HCT116 (cell line): Measurements from ENCODE around the gene CUX1. TPM values are rescaled to one million over a fixed set of nuclear protein-coding genes. Genes with fewer than 3 reads are reported as not detected.

Experiments
- ATAC-seq: fragments of 200-7000 bp; cut with Tn5 transposase; 2 replicates; pipeline ENCODE4 v1.9.1; 2020; ENCODE audit warnings: mild to moderate bottlenecking, moderate library complexity
- BruUV-seq: library from RNA; stranded (reverse); fragments of 400-500 nt; replicated peaks from 2 replicates; lab custom pipeline; 2021; lab: Mats Ljungman, UMichigan
- CTCF ChIA-PET: fragments of 300-600 bp; sonication (Branson Sonifier 250); formaldehyde crosslinking; loops from one replicate; lab custom pipeline; 2021; ENCODE audit warnings: antibody characterized with exemption; lab: Charles Lee
- POLR2A ChIA-PET: fragments of 300-600, 350-600 bp; sonication (Branson Sonifier 250); formaldehyde crosslinking; loops from one replicate; lab custom pipeline; 2021; ENCODE audit warnings: antibody characterized with exemption; lab: Charles Lee
- RAD21 ChIA-PET, 2 experiments: fragments of 300-600 bp; sonication (Branson Sonifier 250); formaldehyde crosslinking; loops; one replicate each; lab custom pipeline; 2023; ENCODE audit warnings: low total read pairs in 2 of 2; ENCODE audit not compliant: uncharacterized antibody in 2 of 2, unreplicated experiment in 2 of 2, low non-redundant PET in 1 of 2; lab: Charles Lee
- DNase-seq: peaks from one replicate; pipeline ENCODE4 v3.0.0-alpha.2; 2010; ENCODE audit warnings: low read depth, low spot score
- H2AFZ ChIP-seq: fragments of 200-600 bp; shearing (Covaris generic), sonication (generic); 2 replicates; pipeline ENCODE4 v1.6.1; 2017; ENCODE audit warnings: low read depth, mixed run types, mixed read lengths, antibody characterized with exemption, low read length; ENCODE audit not compliant: poor library complexity, severe bottlenecking
- H3K27ac ChIP-seq: 2 replicates; pipeline ENCODE4 v1.5.1; 2012; ENCODE audit warnings: low read depth, low read length
- H3K27me3 ChIP-seq: fragments of 200-600 bp; sonication (generic); 2 replicates; pipeline ENCODE4 v1.6.1; 2016; ENCODE audit warnings: mixed run types, low read length, mixed read lengths; ENCODE audit not compliant: insufficient read depth
- H3K36me3 ChIP-seq, 2 experiments: fragments of 200-500 bp in 1 of 2; fragments of 200-600 bp in 1 of 2; sonication (Bioruptor generic) in 1 of 2; sonication (generic) in 1 of 2; 2 replicates each; pipeline versions ENCODE4 v1.5.1 to v1.6.1; 2014 to 2016; ENCODE audit warnings: low read length in 2 of 2, inconsistent platforms in 1 of 2, mixed read lengths in 1 of 2, mixed run types in 1 of 2; ENCODE audit not compliant: insufficient read depth in 2 of 2, control insufficient read depth in 1 of 2
- H3K4me1 ChIP-seq, 2 experiments: fragments of 200-600 bp in 1 of 2; sonication (generic) in 1 of 2; 2 replicates each; pipeline versions ENCODE4 v1.5.1 to v1.6.1; 2012 to 2017; ENCODE audit warnings: low read length in 2 of 2, inconsistent platforms in 1 of 2, mild to moderate bottlenecking in 1 of 2, mixed read lengths in 1 of 2, mixed run types in 1 of 2, moderate library complexity in 1 of 2; ENCODE audit not compliant: insufficient read depth in 2 of 2, control insufficient read depth in 1 of 2
- H3K4me2 ChIP-seq: fragments of 200-600 bp; sonication (generic); 2 replicates; pipeline ENCODE4 v1.6.1; 2017; ENCODE audit warnings: mixed run types, low read length, mixed read lengths
- H3K4me3 ChIP-seq, 2 experiments: fragments of 200-600 bp in 1 of 2; sonication (generic) in 1 of 2; replicated peaks in 1 of 2; 2 replicates each; pipeline ENCODE4 v1.5.1; 2011 to 2016; ENCODE audit warnings: low read length in 2 of 2, control low read depth in 1 of 2, low read depth in 1 of 2, mild to moderate bottlenecking in 1 of 2, mixed read lengths in 1 of 2, mixed run types in 1 of 2
- H3K79me2 ChIP-seq: fragments of 200-600 bp; sonication (generic); 2 replicates; pipeline ENCODE4 v1.6.1; 2017; ENCODE audit warnings: mild to moderate bottlenecking, mixed run types, low read length, moderate library complexity, mixed read lengths; ENCODE audit not compliant: insufficient read depth
- H3K9ac ChIP-seq: fragments of 200-600 bp; sonication (generic); 2 replicates; pipeline ENCODE4 v1.6.1; 2016; ENCODE audit warnings: low read length, mixed read lengths
- H3K9me2 ChIP-seq: fragments of 200-600 bp; sonication (generic), shearing (Covaris generic); 2 replicates; pipeline ENCODE4 v1.6.1; 2017; ENCODE audit warnings: mixed run types, mild to moderate bottlenecking, moderate library complexity; ENCODE audit not compliant: insufficient read depth
- H3K9me3 ChIP-seq, 2 experiments: fragments of 200-500 bp in 1 of 2; fragments of 200-600 bp in 1 of 2; sonication (Bioruptor generic) in 1 of 2; sonication (generic) in 1 of 2; 2 replicates each; pipeline ENCODE4 v1.6.1; 2014 to 2017; ENCODE audit warnings: low read length in 2 of 2, mixed read lengths in 2 of 2, inconsistent platforms in 1 of 2, low read depth in 1 of 2, mild to moderate bottlenecking in 1 of 2, mixed run types in 1 of 2, moderate library complexity in 1 of 2; ENCODE audit not compliant: control insufficient read depth in 1 of 2, insufficient read depth in 1 of 2
- H4K20me1 ChIP-seq: fragments of 200-600 bp; sonication (generic), shearing (Covaris generic); 2 replicates; pipeline ENCODE4 v1.6.1; 2017; ENCODE audit warnings: mixed run types, mild to moderate bottlenecking, moderate library complexity; ENCODE audit not compliant: insufficient read depth
- CEBPB ChIP-seq: IDR thresholded peaks from 2 replicates; pipeline ENCODE4 v1.6.1; 2012; ENCODE audit warnings: low read depth
- EGR1 ChIP-seq: IDR thresholded peaks from 2 replicates; pipeline ENCODE4 v1.6.1; 2012; ENCODE audit warnings: low read depth
- EZH2 ChIP-seq: fragments of 200-600 bp; sonication (generic); IDR thresholded peaks from 2 replicates; pipeline ENCODE4 v1.6.1; 2017; ENCODE audit warnings: antibody characterized with exemption, mixed run types
- EZH2phosphoT487 ChIP-seq: fragments of 200-600 bp; IDR thresholded peaks from 2 replicates; pipeline ENCODE4 v1.6.1; 2018; ENCODE audit warnings: antibody characterized with exemption, borderline replicate concordance
- JUND ChIP-seq: IDR thresholded peaks from 2 replicates; pipeline ENCODE4 v1.6.1; 2012
- POLR2AphosphoS5 ChIP-seq: IDR thresholded peaks from 2 replicates; pipeline ENCODE4 v1.6.1; 2011; ENCODE audit warnings: mild to moderate bottlenecking, low read depth, low read length, moderate library complexity
- RAD21 ChIP-seq: IDR thresholded peaks from 2 replicates; pipeline ENCODE4 v1.6.1; 2012; ENCODE audit warnings: low read depth, mild to moderate bottlenecking
- REST ChIP-seq: IDR thresholded peaks from 2 replicates; pipeline ENCODE4 v1.6.1; 2012; ENCODE audit warnings: low read depth
- TCF7L2 ChIP-seq: IDR thresholded peaks from 2 replicates; pipeline ENCODE4 v1.7.0; 2011; ENCODE audit warnings: borderline replicate concordance, inconsistent platforms; ENCODE audit not compliant: insufficient read depth, insufficient read length; ENCODE audit errors: extremely low read depth
- YY1 ChIP-seq: IDR thresholded peaks from 2 replicates; pipeline ENCODE4 v1.6.1; 2011; ENCODE audit warnings: low read length, low read depth, moderate library complexity, mild to moderate bottlenecking; ENCODE audit not compliant: insufficient replicate concordance; ENCODE audit errors: extremely low read depth
- ZBTB33 ChIP-seq: IDR thresholded peaks from 2 replicates; pipeline ENCODE4 v1.6.1; 2011; ENCODE audit warnings: mild to moderate bottlenecking, low read length, moderate library complexity; ENCODE audit not compliant: insufficient replicate concordance; ENCODE audit errors: extremely low read depth
- ZNF274 ChIP-seq: fragments of 200-500 bp; sonication (Bioruptor generic); IDR thresholded peaks from 2 replicates; pipeline ENCODE4 v1.6.1; 2014; ENCODE audit warnings: mild to moderate bottlenecking, low read depth, low read length, inconsistent platforms
- intact Hi-C: fragments of 100-400 bp; cut with micrococcal nuclease; formaldehyde crosslinking; loops from 2 replicates; pipeline ENCODE4 v1.10.0; 2022
- total RNA-seq: library from RNA; stranded (reverse); gene quantifications from one replicate; pipeline ENCODE4 v1.2.1, GENCODE V29; 2021; ENCODE audit not compliant: unreplicated experiment
- TF ChIP-seq, protein P1 (sequence below), 3 experiments: fragments of 200-600 bp in 1 of 3; sonication (generic) in 1 of 3; IDR thresholded peaks in 2 of 3; conservative IDR thresholded peaks in 1 of 3; 2 replicates each; pipeline ENCODE4 v1.5.1; 2012 to 2017; ENCODE audit warnings: low read depth in 2 of 3, low read length in 2 of 3, antibody characterized with exemption in 1 of 3, borderline replicate concordance in 1 of 3, control low read depth in 1 of 3, mild to moderate bottlenecking in 1 of 3, mixed read lengths in 1 of 3, mixed run types in 1 of 3, moderate library complexity in 1 of 3; ENCODE audit not compliant: insufficient read depth in 1 of 3
- TF ChIP-seq, protein P2 (sequence below): IDR thresholded peaks from 2 replicates; pipeline ENCODE4 v1.6.1; 2012

Gene CUX1
- total RNA-seq, 1 experiment from 2014 or later: 68.9 TPM

- no peaks in the 10 kb centered on the region for H3K36me3 ChIP-seq
- no peaks in the 10 kb centered on the region for H4K20me1 ChIP-seq
- peak overlapping the region; percentile 64; the same call in 1 of the 2 replicates for H3K4me2 ChIP-seq
- ATAC-seq (no peak), DNase-seq (no peak)
- H3K4me1 ChIP-seq: peaks cover 44 to 61% of the 10 kb centered on the region in 2 experiments
- H3K9me3 ChIP-seq: no peaks in the 10 kb centered on the region
- peaks cover 6% of the 10 kb centered on the region; the same call in 1 of the 2 replicates for H3K79me2 ChIP-seq
- H3K27ac ChIP-seq: no peak overlapping the region
- RAD21 ChIA-PET: interaction anchor here in 1 of 2 experiments (0.7 kb wide), 1 partner anchor 79 kb away, joined by 3 read pairs; no protein-coding TSS in a partner anchor
- TF ChIP-seq POLR2AphosphoS5 (no peak), CEBPB (no peak), ZBTB33 (no peak), REST (no peak), ZNF274 (no peak), EZH2 (no peak), RAD21 (no peak), TCF7L2 (no peak), EGR1 (no peak), EZH2phosphoT487 (no peak), JUND (no peak), YY1 (no peak)
- TF ChIP-seq, protein P1, sequence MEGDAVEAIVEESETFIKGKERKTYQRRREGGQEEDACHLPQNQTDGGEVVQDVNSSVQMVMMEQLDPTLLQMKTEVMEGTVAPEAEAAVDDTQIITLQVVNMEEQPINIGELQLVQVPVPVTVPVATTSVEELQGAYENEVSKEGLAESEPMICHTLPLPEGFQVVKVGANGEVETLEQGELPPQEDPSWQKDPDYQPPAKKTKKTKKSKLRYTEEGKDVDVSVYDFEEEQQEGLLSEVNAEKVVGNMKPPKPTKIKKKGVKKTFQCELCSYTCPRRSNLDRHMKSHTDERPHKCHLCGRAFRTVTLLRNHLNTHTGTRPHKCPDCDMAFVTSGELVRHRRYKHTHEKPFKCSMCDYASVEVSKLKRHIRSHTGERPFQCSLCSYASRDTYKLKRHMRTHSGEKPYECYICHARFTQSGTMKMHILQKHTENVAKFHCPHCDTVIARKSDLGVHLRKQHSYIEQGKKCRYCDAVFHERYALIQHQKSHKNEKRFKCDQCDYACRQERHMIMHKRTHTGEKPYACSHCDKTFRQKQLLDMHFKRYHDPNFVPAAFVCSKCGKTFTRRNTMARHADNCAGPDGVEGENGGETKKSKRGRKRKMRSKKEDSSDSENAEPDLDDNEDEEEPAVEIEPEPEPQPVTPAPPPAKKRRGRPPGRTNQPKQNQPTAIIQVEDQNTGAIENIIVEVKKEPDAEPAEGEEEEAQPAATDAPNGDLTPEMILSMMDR (IDR thresholded peaks at IDR 0.05 in 2 of 3, conservative IDR thresholded peaks at IDR 0.05 in 1 of 3; ENCODE audit: borderline replicate concordance in 1 of 3, insufficient read depth in 1 of 3, low read depth in 2 of 3, low read length in 2 of 3): no peak
- TF ChIP-seq, protein P2, sequence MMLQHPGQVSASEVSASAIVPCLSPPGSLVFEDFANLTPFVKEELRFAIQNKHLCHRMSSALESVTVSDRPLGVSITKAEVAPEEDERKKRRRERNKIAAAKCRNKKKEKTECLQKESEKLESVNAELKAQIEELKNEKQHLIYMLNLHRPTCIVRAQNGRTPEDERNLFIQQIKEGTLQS: no peak
- TF ChIP-seq, all 23 proteins: peak for 0
- H3K4me3 ChIP-seq: no peak overlapping the region
- POLR2A ChIA-PET: no interaction called here
- CTCF ChIA-PET: no interaction called here
- H2AFZ ChIP-seq: no peak overlapping the region
- no peaks in the 10 kb centered on the region for H3K9me2 ChIP-seq
- intact Hi-C loops: no loop called here
- no TSS peak for BruUV-seq
- H3K9ac ChIP-seq: no peak overlapping the region
- H3K27me3 ChIP-seq: no peaks in the 10 kb centered on the region
These were observed 229.1 kb downstream of the CUX1 start for GRCh38 chr7:102046373-102047117.
